Spleen (tissue), 11 donors: ENCODE data around the gene SKOR1. TPM values are rescaled to one million over a fixed set of nuclear protein-coding genes. Genes with fewer than 3 reads are reported as not detected.

Experiments used
- DNase-seq: peaks from one replicate; pipeline ENCODE4 v3.0.0-alpha.2; 2020
- H3K27ac ChIP-seq, 8 donors: fragments of 200-600 bp; sonication (generic) in 7 of 8; 1 replicate in 4 of 8; 2 replicates in 4 of 8; pipeline versions ENCODE4 v1.5.0 to v1.8.0; 2016 to 2021; ENCODE audit warnings: inconsistent platforms in 4 of 8, mild to moderate bottlenecking in 4 of 8, moderate library complexity in 1 of 8
- H3K27me3 ChIP-seq, 7 donors: fragments of 200-600 bp; sonication (generic) in 6 of 7; replicated peaks in 1 of 7; 1 replicate in 4 of 7; 2 replicates in 3 of 7; pipeline versions ENCODE4 v1.5.0 to v1.8.0; 2016 to 2021; ENCODE audit warnings: inconsistent platforms in 3 of 7, mild to moderate bottlenecking in 1 of 7
- H3K36me3 ChIP-seq, 6 donors: fragments of 200-600 bp; sonication (generic) in 5 of 6; 1 replicate in 4 of 6; 2 replicates in 2 of 6; pipeline versions ENCODE4 v1.5.0 to v1.8.0; 2016 to 2021; ENCODE audit warnings: inconsistent platforms in 2 of 6
- H3K4me1 ChIP-seq, 6 donors: fragments of 200-600 bp; sonication (generic) in 5 of 6; 1 replicate in 3 of 6; 2 replicates in 3 of 6; pipeline versions ENCODE4 v1.5.0 to v1.8.0; 2016 to 2021; ENCODE audit warnings: inconsistent platforms in 3 of 6
- H3K4me3 ChIP-seq, 8 donors: fragments of 200-600 bp; sonication (generic) in 7 of 8; 1 replicate in 4 of 8; 2 replicates in 4 of 8; pipeline versions ENCODE4 v1.5.0 to v1.8.0; 2016 to 2021; ENCODE audit warnings: inconsistent platforms in 4 of 8, mild to moderate bottlenecking in 4 of 8, moderate library complexity in 2 of 8
- H3K9me3 ChIP-seq, 8 donors: fragments of 200-600 bp; sonication (generic) in 7 of 8; 1 replicate in 4 of 8; 2 replicates in 4 of 8; pipeline versions ENCODE4 v1.5.0 to v1.8.0; 2016 to 2021; ENCODE audit warnings: inconsistent platforms in 4 of 8
- CTCF ChIP-seq, 11 experiments: fragments of 200-600 bp in 7 of 11; fragments of 450-650 bp in 4 of 11; sonication (generic) in 4 of 11; IDR thresholded peaks in 8 of 11; conservative IDR thresholded peaks in 3 of 11; 1 replicate in 7 of 11; 2 replicates in 4 of 11; pipeline versions ENCODE4 v1.4.0 to v1.8.0; 2016 to 2021; ENCODE audit warnings: antibody characterized with exemption in 11 of 11, inconsistent platforms in 4 of 11, mild to moderate bottlenecking in 1 of 11
- POLR2A ChIP-seq, 3 donors: fragments of 450-650 bp; IDR thresholded peaks; one replicate each; pipeline ENCODE4 v1.5.1; 2017; ENCODE audit warnings: antibody characterized with exemption in 3 of 3, mild to moderate bottlenecking in 1 of 3
- POLR2AphosphoS5 ChIP-seq, 3 donors: sonication (generic); formaldehyde crosslinking; IDR thresholded peaks; one replicate each; pipeline ENCODE4 v1.5.1; 2017; ENCODE audit warnings: antibody characterized with exemption in 3 of 3
- WGBS, 5 donors: extraction: QIAGEN DNeasy Blood & Tissue Kit in 3 of 5; methylation state at CpG; one replicate each; pipeline versions ENCODE4 v1.1.5 to v1.1.7; 2013 to 2018; 5-methylcytosine and 5-hydroxymethylcytosine counted together
- intact Hi-C: fragments of 100-400 bp; cut with DNase I; formaldehyde crosslinking; loops from one replicate; pipeline ENCODE4 v1.15.0; 2023; ENCODE audit warnings: low total_unique reads
- polyA plus RNA-seq, 3 donors: library from polyadenylated mRNA; stranded (reverse); fragments of 200-250 nt; gene quantifications; one replicate each; pipeline ENCODE4 v1.2.1, GENCODE V29; 2013
- total RNA-seq, 7 donors: library from RNA; depleted of rRNA in 3 of 7; stranded (reverse); fragments of >200 nt in 3 of 7; fragmentation: NEBNext Ultra II Directional in 4 of 7; extraction: Animal tissue kit (Norgen Biotek cat#: 25700) in 4 of 7; gene quantifications; one replicate each; pipeline versions ENCODE4 v1.1.0 to v1.2.1, GENCODE V29; 2016 to 2021
- donor health status: healthy with polysubstance abuse.
- donor health status: DM: no; HTN: no; CAD: no; lungs with moderate emphysema.
- donor health status: DM: no; HTN: no; CAD: no.
- donor health status: Bipolar disorder and iron deficiency.
- donor health status: healthy.
- donor health status: DM: no; HTN: no; CAD: no.
- donor health status: DM: yes; HTN: yes; CAD: no.

SKOR1 gene
- total and polyA plus RNA-seq, 10 donors = 0.06 to 1.1 (median 0.37) TPM

- Histone ChIP-seq H3K4me3 (no peak overlapping the region), H3K36me3 (peaks cover 0 to 33% (median 0%) of the 10 kb centered on the region in 6 donors), H3K27ac (peak overlapping the region in 1 of 8 donors; percentile 4), H3K27me3 (no peaks in the 10 kb centered on the region), H3K4me1 (peaks cover 0 to 17% (median 4%) of the 10 kb centered on the region in 6 donors), H3K9me3 (peaks cover 0 to 20% (median 15%) of the 10 kb centered on the region in 8 donors)
- DNase-seq = no peak
- WGBS, 5 donors = 60 to 71% (median 69%) methylated on average over 4 of the region's 4 CpGs
- TF ChIP-seq POLR2AphosphoS5 (IDR thresholded peaks at IDR 0.05) = no peak
- no peak for TF ChIP-seq POLR2A (IDR thresholded peaks at IDR 0.05)
- no peak for TF ChIP-seq CTCF (IDR thresholded peaks at IDR 0.05 in 8 of 11, conservative IDR thresholded peaks at IDR 0.05 in 3 of 11)
- intact Hi-C loops = no loop called here
Observed at GRCh38 chr15:67796196-67797127, 28.8 kb upstream of the SKOR1 start.

GRCh38 chr15:67799801-67800205 is 25.5 kb upstream of the SKOR1 start:
- Histone ChIP-seq H3K4me3 (no peak overlapping the region), H3K36me3 (peaks cover 0 to 46% (median 2%) of the 10 kb centered on the region in 6 donors), H3K4me1 (peaks cover 0 to 19% (median 4%) of the 10 kb centered on the region in 6 donors), H3K27ac (no peak overlapping the region), H3K27me3 (no peaks in the 10 kb centered on the region), H3K9me3 (peaks cover 0 to 11% (median 9%) of the 10 kb centered on the region in 8 donors)
- no peak for DNase-seq
- WGBS, 5 donors = 61 to 84% (median 70%) methylated on average over 6 of the region's 6 CpGs
- TF ChIP-seq POLR2A (IDR thresholded peaks at IDR 0.05) = no peak
- intact Hi-C loops = no loop called here

GRCh38 chr15:67801142-67801541 is 24.2 kb upstream of the SKOR1 start:
- 89 to 96% (median 93%) methylated on average over 2 of the region's 2 CpGs for WGBS, 5 donors
- Histone ChIP-seq H3K4me3 (no peak overlapping the region), H3K4me1 (peaks cover 0 to 22% (median 8%) of the 10 kb centered on the region in 6 donors), H3K27me3 (no peaks in the 10 kb centered on the region), H3K27ac (no peak overlapping the region), H3K36me3 (peaks cover 0 to 51% (median 2%) of the 10 kb centered on the region in 6 donors), H3K9me3 (no peaks in the 10 kb centered on the region)
- TF ChIP-seq POLR2AphosphoS5 (IDR thresholded peaks at IDR 0.05) (no peak), CTCF (IDR thresholded peaks at IDR 0.05 in 8 of 11, conservative IDR thresholded peaks at IDR 0.05 in 3 of 11) (no peak), POLR2A (IDR thresholded peaks at IDR 0.05) (no peak)
- DNase-seq = peak; percentile 16
- intact Hi-C loops = no loop called here

GRCh38 chr15:67801926-67802914 is 23.1 kb upstream of the SKOR1 start:
- WGBS, 5 donors = 87 to 90% (median 89%) methylated on average over 19 of the region's 19 CpGs
- intact Hi-C loops = no loop called here
- peaks cover 0 to 62% (median 4%) of the 10 kb centered on the region in 6 donors for H3K36me3 ChIP-seq
- H3K9me3 ChIP-seq = no peaks in the 10 kb centered on the region
- no peaks in the 10 kb centered on the region for H3K27me3 ChIP-seq
- H3K4me1 ChIP-seq = peaks cover 0 to 11% (median 3%) of the 10 kb centered on the region in 6 donors
- no peak overlapping the region for H3K27ac ChIP-seq
- no peak for TF ChIP-seq POLR2A (IDR thresholded peaks at IDR 0.05)
- TF ChIP-seq POLR2AphosphoS5 (IDR thresholded peaks at IDR 0.05) = no peak
- TF ChIP-seq CTCF (IDR thresholded peaks at IDR 0.05 in 8 of 11, conservative IDR thresholded peaks at IDR 0.05 in 3 of 11) = no peak
- DNase-seq = peak; percentile 47
- no peak overlapping the region for H3K4me3 ChIP-seq
